NCI-H128 (cell line): Measurements from ENCODE around the gene LIPE.

Source experiments
- DNase-seq: peaks from one replicate; lab custom pipeline; 2025; ENCODE audit not compliant: unreplicated experiment; lab: John Stamatoyannopoulos, UW

Gene LIPE

GRCh38 chr19:42445948-42446347, 18.8 kb upstream of the LIPE start:
- DNase-seq: no peak

- DNase-seq: no peak
Observed at GRCh38 chr19:42443944-42444398, 16.8 kb upstream of the LIPE start.

GRCh38 chr19:42442833-42443232, 15.6 kb upstream of the LIPE start, which contains the start of gene CXCL17:
CXCL17 (minus strand) TSS chr19:42442946; CDS start chr19:42442832, 114 bp downstream.
- DNase-seq: no peak

GRCh38 chr19:42441049-42441445, 13.9 kb upstream of the LIPE start:
- no peak for DNase-seq

GRCh38 chr19:42440357-42441048, 13.3 kb upstream of the LIPE start:
- no peak for DNase-seq

GRCh38 chr19:42436006-42436405, 8.8 kb upstream of the LIPE start:
- DNase-seq: no peak

GRCh38 chr19:42435316-42435715, 8.1 kb upstream of the LIPE start:
- DNase-seq: no peak

GRCh38 chr19:42433503-42434260, 6.5 kb upstream of the LIPE start:
- DNase-seq: no peak

GRCh38 chr19:42431486-42431885, 4.3 kb upstream of the LIPE start:
- DNase-seq: no peak

- no peak for DNase-seq
Observed at GRCh38 chr19:42428676-42429075, 1.5 kb upstream of the LIPE start.

GRCh38 chr19:42426643-42427042, 545 bp downstream of the LIPE start:
- DNase-seq: no peak

- no peak for DNase-seq
Observed at GRCh38 chr19:42424712-42425131, 2.5 kb downstream of the LIPE start.

- DNase-seq: no peak
Observed at GRCh38 chr19:42424345-42424707, 2.9 kb downstream of the LIPE start.

- DNase-seq: peak; percentile 70
Observed at GRCh38 chr19:42423462-42424344, 3.5 kb downstream of the LIPE start.

GRCh38 chr19:42422901-42423461, 4.2 kb downstream of the LIPE start:
- no peak for DNase-seq

GRCh38 chr19:42422092-42422900, 4.9 kb downstream of the LIPE start:
- DNase-seq: no peak

- no peak for DNase-seq
Observed at GRCh38 chr19:42421591-42422031, 5.6 kb downstream of the LIPE start.

GRCh38 chr19:42421101-42421500, 6.1 kb downstream of the LIPE start:
- DNase-seq: no peak

- DNase-seq: no peak
Observed at GRCh38 chr19:42420055-42420544, 7.1 kb downstream of the LIPE start.

GRCh38 chr19:42419309-42419708, 7.9 kb downstream of the LIPE start:
- no peak for DNase-seq
